GM12865 (cell line): ENCODE data around the gene IL1RAPL2.
A peak's percentile ranks its signal among the peaks of the same experiment; 100 is the strongest.

Experiments
- DNase-seq: peaks from one replicate; pipeline ENCODE4 v3.0.0; 2010; ENCODE audit warnings: low read depth
- H3K4me3 ChIP-seq: 2 replicates; pipeline ENCODE4 v1.5.1; 2011; ENCODE audit warnings: mild to moderate bottlenecking, low read depth, low read length, control low read depth
- CTCF ChIP-seq: IDR thresholded peaks from 2 replicates; pipeline ENCODE4 v1.5.1; 2011; ENCODE audit warnings: low read length, control low read depth, low read depth, inconsistent platforms; ENCODE audit not compliant: insufficient read depth; ENCODE audit errors: missing control alignments

IL1RAPL2 gene

GRCh38 chrX:104647084-104647483 lies 81.1 kb downstream of the IL1RAPL2 start:
- H3K4me3 ChIP-seq = no peak overlapping the region
- no peak for TF ChIP-seq CTCF
- no peak for DNase-seq

- DNase-seq = no peak
- H3K4me3 ChIP-seq = no peak overlapping the region
- TF ChIP-seq CTCF = no peak
Measured at GRCh38 chrX:104659005-104659744, 93.2 kb downstream of the IL1RAPL2 start.

- DNase-seq = no peak
- no peak overlapping the region for H3K4me3 ChIP-seq
- TF ChIP-seq CTCF = no peak
Measured at GRCh38 chrX:104660092-104660491, 94.1 kb downstream of the IL1RAPL2 start.

GRCh38 chrX:104662694-104663093 lies 96.7 kb downstream of the IL1RAPL2 start:
- TF ChIP-seq CTCF = no peak
- no peak overlapping the region for H3K4me3 ChIP-seq
- DNase-seq = no peak

- no peak for DNase-seq
- no peak overlapping the region for H3K4me3 ChIP-seq
- TF ChIP-seq CTCF = no peak
Measured at GRCh38 chrX:104665691-104666090, 99.7 kb downstream of the IL1RAPL2 start.

GRCh38 chrX:104668550-104668949 lies 102.6 kb downstream of the IL1RAPL2 start:
- no peak for TF ChIP-seq CTCF
- peak; percentile 1 for DNase-seq

GRCh38 chrX:104669063-104669462 lies 103.1 kb downstream of the IL1RAPL2 start:
- no peak for TF ChIP-seq CTCF
- no peak for DNase-seq
- H3K4me3 ChIP-seq = no peak overlapping the region

More at GRCh38 chrX:104668550-104668949, 102.6 kb downstream of the IL1RAPL2 start:
- no peak overlapping the region for H3K4me3 ChIP-seq
